Testis (tissue), 3 donors: ENCODE results near the gene EVC. TPM values are rescaled to one million over a fixed set of nuclear protein-coding genes. Genes with fewer than 3 reads are reported as not detected.

Source experiments
- DNase-seq: peaks from one replicate; pipeline ENCODE4 v3.0.0-alpha.2; 2019
- H3K27ac ChIP-seq, 2 donors: fragments of 200-600 bp; sonication (generic); one replicate each; pipeline ENCODE4 v1.5.1; 2019
- H3K27me3 ChIP-seq: fragments of 200-600 bp; sonication (generic); one replicate; pipeline ENCODE4 v1.5.1; 2019
- H3K36me3 ChIP-seq: fragments of 200-600 bp; sonication (generic); one replicate; pipeline ENCODE4 v1.5.1; 2017; ENCODE audit warnings: low read depth; ENCODE audit errors: missing control alignments
- H3K4me1 ChIP-seq: fragments of 200-600 bp; sonication (generic); one replicate; pipeline ENCODE4 v1.5.1; 2019
- H3K4me3 ChIP-seq, 2 donors: fragments of 200-600 bp; sonication (generic); one replicate each; pipeline ENCODE4 v1.5.1; 2017 to 2019
- H3K9me3 ChIP-seq: fragments of 200-600 bp; sonication (generic); one replicate; pipeline ENCODE4 v1.5.1; 2017
- CTCF ChIP-seq, 3 experiments: fragments of 450-650 bp in 2 of 3; fragments of 200-600 bp in 1 of 3; sonication (generic) in 1 of 3; IDR thresholded peaks; one replicate each; pipeline ENCODE4 v1.5.1; 2016 to 2019; ENCODE audit warnings: antibody characterized with exemption in 3 of 3, mild to moderate bottlenecking in 2 of 3, moderate library complexity in 1 of 3
- POLR2A ChIP-seq: fragments of 450-650 bp; IDR thresholded peaks from one replicate; pipeline ENCODE4 v1.6.1; 2017; ENCODE audit warnings: antibody characterized with exemption, mild to moderate bottlenecking, moderate library complexity
- WGBS, 2 donors: methylation state at CpG; one replicate each; pipeline ENCODE4 v1.1.5; 2018; 5-methylcytosine and 5-hydroxymethylcytosine counted together
- intact Hi-C: fragments of 100-400 bp; cut with DNase I; formaldehyde crosslinking; loops from one replicate; pipeline ENCODE4 v1.15.1; 2023; ENCODE audit warnings: low total_unique reads
- polyA plus RNA-seq: library from polyadenylated mRNA; stranded (reverse); fragments of 350-450 nt; fragmentation: Illumina TruSeq; extraction: RNeasy Lipid Tissue Mini Kit (QIAGEN cat#74804); gene quantifications from one replicate; pipeline ENCODE4 v1.2.3, GENCODE V29; 2014; ENCODE audit warnings: low read depth, low replicate concordance; ENCODE audit not compliant: insufficient read depth
- total RNA-seq, 2 donors: library from RNA; depleted of rRNA; stranded (reverse); fragments of >200 nt; gene quantifications; one replicate each; pipeline ENCODE4 v1.2.3, GENCODE V29; 2016

The EVC gene
- total and polyA plus RNA-seq, 3 donors from 2014 or later, result 9.0 to 39.6 (median 33.4) TPM

DNA sequence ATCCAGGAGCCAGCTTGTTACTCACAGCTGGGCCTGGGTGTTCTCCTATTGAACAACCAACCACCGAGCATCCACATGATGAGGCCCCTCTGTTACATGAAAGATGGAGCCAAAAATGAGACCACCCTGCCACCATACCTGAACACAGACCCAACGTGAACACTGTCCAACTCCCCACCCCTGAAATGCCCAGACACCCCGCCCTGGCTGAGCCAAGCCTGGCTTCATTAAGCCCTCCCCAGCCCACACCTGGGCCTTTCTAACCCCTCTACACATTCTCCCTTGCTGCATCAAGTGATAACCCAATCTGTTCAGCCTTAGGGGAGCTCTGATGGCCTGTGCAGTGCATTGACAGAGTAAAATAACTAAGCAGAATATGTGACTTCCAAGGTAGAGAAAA, 80.7 kb downstream of the EVC start:
- no peak overlapping the region for H3K27ac ChIP-seq
- intact Hi-C loops, result no loop called here

DNA sequence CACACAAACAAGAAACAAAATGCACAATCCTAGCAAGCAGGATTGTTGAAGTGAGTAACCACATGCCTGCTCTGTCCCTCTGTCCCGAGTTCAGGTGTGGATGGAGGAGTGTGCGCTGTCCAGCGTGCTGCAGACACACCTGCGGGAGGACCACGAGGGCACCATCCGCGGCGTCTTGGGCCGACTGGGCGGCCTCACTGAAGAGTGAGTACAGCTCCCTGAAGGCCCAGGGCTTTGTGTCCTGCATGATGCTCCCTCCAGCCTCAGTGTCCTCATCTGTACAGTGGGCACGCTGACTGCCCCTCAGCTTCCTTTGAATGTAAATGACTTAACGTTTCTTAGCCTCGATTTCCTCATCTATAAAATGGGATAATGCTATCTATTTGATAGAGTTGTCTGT, 82.5 kb downstream of the EVC start:
- H3K36me3 ChIP-seq, result no peaks in the 10 kb centered on the region

More for the DNA sequence above, 80.7 kb downstream of the EVC start:
- Histone ChIP-seq H3K27me3 (no peaks in the 10 kb centered on the region), H3K4me3 (no peak overlapping the region), H3K9me3 (no peaks in the 10 kb centered on the region), H3K4me1 (no peaks in the 10 kb centered on the region), H3K36me3 (no peaks in the 10 kb centered on the region)
- DNase-seq, result no peak
- WGBS, 2 donors, result 87 to 93% methylated on average over 3 of the region's 3 CpGs
- no peak for TF ChIP-seq POLR2A
- TF ChIP-seq CTCF (IDR thresholded peaks at IDR 0.05), result no peak

GRCh38 chr4:5795580-5795979, 84.6 kb downstream of the EVC start:
- intact Hi-C loops, result no loop called here
- no peak overlapping the region for H3K4me3 ChIP-seq
- H3K27me3 ChIP-seq, result no peaks in the 10 kb centered on the region
- 81 to 95% methylated on average over 5 of the region's 5 CpGs for WGBS, 2 donors
- no peaks in the 10 kb centered on the region for H3K4me1 ChIP-seq
- no peak overlapping the region for H3K27ac ChIP-seq
- H3K9me3 ChIP-seq, result no peaks in the 10 kb centered on the region
- H3K36me3 ChIP-seq, result no peaks in the 10 kb centered on the region
- TF ChIP-seq CTCF (IDR thresholded peaks at IDR 0.05) (no peak), POLR2A (no peak)
- DNase-seq, result no peak

More for the DNA sequence above, 82.5 kb downstream of the EVC start:
- DNase-seq, result no peak
- WGBS, 2 donors, result 84 to 97% methylated on average over 13 of the region's 13 CpGs
- H3K27me3 ChIP-seq, result no peaks in the 10 kb centered on the region
- no peak overlapping the region for H3K4me3 ChIP-seq
- intact Hi-C loops, result no loop called here
- no peaks in the 10 kb centered on the region for H3K9me3 ChIP-seq
- no peak overlapping the region for H3K27ac ChIP-seq
- TF ChIP-seq CTCF (IDR thresholded peaks at IDR 0.05) (no peak), POLR2A (no peak)
- H3K4me1 ChIP-seq, result no peaks in the 10 kb centered on the region

DNA sequence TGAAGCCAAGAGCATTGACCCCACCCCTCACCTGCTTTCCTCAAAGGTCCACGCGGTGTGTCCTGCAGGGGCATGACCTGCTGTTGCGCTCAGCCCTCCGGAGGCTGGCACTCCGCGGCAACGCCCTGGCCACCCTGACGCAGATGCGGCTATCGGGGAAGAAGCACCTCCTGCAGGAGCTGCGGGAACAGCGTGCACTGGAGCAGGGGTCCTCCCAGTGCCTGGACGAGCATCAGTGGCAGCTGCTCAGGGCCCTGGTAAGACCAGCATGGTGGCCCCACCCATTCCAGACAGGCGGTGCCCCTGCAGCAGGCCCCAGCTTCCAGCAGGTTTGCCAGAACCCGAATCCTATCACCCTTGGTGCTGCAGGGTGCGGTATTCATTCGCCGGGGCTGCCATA, 86.0 kb downstream of the EVC start:
- Histone ChIP-seq H3K27me3 (no peaks in the 10 kb centered on the region), H3K4me1 (no peaks in the 10 kb centered on the region), H3K27ac (no peak overlapping the region), H3K36me3 (no peaks in the 10 kb centered on the region), H3K4me3 (no peak overlapping the region), H3K9me3 (no peaks in the 10 kb centered on the region)
- TF ChIP-seq POLR2A (no peak), CTCF (IDR thresholded peaks at IDR 0.05) (no peak)
- intact Hi-C loops, result no loop called here
- DNase-seq, result no peak
- WGBS, 2 donors, result 73 to 96% methylated on average over 2 to 18 of the region's 18 CpGs

- Histone ChIP-seq H3K36me3 (no peaks in the 10 kb centered on the region), H3K4me1 (no peaks in the 10 kb centered on the region), H3K27ac (no peak overlapping the region), H3K9me3 (no peaks in the 10 kb centered on the region), H3K4me3 (no peak overlapping the region), H3K27me3 (no peaks in the 10 kb centered on the region)
- no peak for DNase-seq
- TF ChIP-seq POLR2A, result no peak
- no peak for TF ChIP-seq CTCF (IDR thresholded peaks at IDR 0.05)
- intact Hi-C loops, result no loop called here
- WGBS, 2 donors, result 86 to 88% methylated on average over 6 of the region's 6 CpGs
Observed at GRCh38 chr4:5797866-5798265, 86.9 kb downstream of the EVC start.
